ENCODE measurements around the gene LUC7L2.

The LUC7L2 gene

GRCh38 chr7:139389091-139389490 lies 29.4 kb downstream of the LUC7L2 start:
- no peak for TF ChIP-seq CTCF (IDR thresholded peaks at IDR 0.05; ENCODE audit: low read depth, low read length)
- DNase-seq: no peak
- Histone ChIP-seq H3K9me3 (no peaks in the 10 kb centered on the region), H3K4me1 (no peaks in the 10 kb centered on the region), H3K36me3 (peaks cover 72% of the 10 kb centered on the region), H3K4me3 (ENCODE audit: low read depth, low read length) (no peak overlapping the region), H3K27me3 (no peaks in the 10 kb centered on the region)

- Histone ChIP-seq H3K36me3 (peaks cover 67% of the 10 kb centered on the region), H3K27me3 (no peaks in the 10 kb centered on the region), H3K9me3 (no peaks in the 10 kb centered on the region), H3K4me3 (ENCODE audit: low read depth, low read length) (no peak overlapping the region), H3K4me1 (no peaks in the 10 kb centered on the region)
- no peak for DNase-seq
- TF ChIP-seq CTCF (IDR thresholded peaks at IDR 0.05; ENCODE audit: low read depth, low read length): no peak
These were observed 30.1 kb downstream of the LUC7L2 start for GRCh38 chr7:139389774-139390173.

- peaks cover 65% of the 10 kb centered on the region for H3K36me3 ChIP-seq
- no peak overlapping the region for H3K4me3 ChIP-seq (ENCODE audit: low read depth, low read length)
- TF ChIP-seq CTCF (IDR thresholded peaks at IDR 0.05; ENCODE audit: low read depth, low read length): no peak
These were observed 34.0 kb downstream of the LUC7L2 start for GRCh38 chr7:139393621-139394211.

GRCh38 chr7:139394540-139394939 lies 34.8 kb downstream of the LUC7L2 start:
- H3K36me3 ChIP-seq: peaks cover 65% of the 10 kb centered on the region
- H3K27me3 ChIP-seq: no peaks in the 10 kb centered on the region
- no peaks in the 10 kb centered on the region for H3K4me1 ChIP-seq
- H3K4me3 ChIP-seq (ENCODE audit: low read depth, low read length): no peak overlapping the region
- H3K9me3 ChIP-seq: no peaks in the 10 kb centered on the region
- no peak for DNase-seq
- TF ChIP-seq CTCF (IDR thresholded peaks at IDR 0.05; ENCODE audit: low read depth, low read length): no peak

More at GRCh38 chr7:139393621-139394211, 34.0 kb downstream of the LUC7L2 start:
- DNase-seq: no peak
- no peaks in the 10 kb centered on the region for H3K9me3 ChIP-seq
- no peaks in the 10 kb centered on the region for H3K27me3 ChIP-seq
- H3K4me1 ChIP-seq: no peaks in the 10 kb centered on the region

- TF ChIP-seq CTCF (IDR thresholded peaks at IDR 0.05; ENCODE audit: low read depth, low read length): no peak
- no peaks in the 10 kb centered on the region for H3K27me3 ChIP-seq
- no peak overlapping the region for H3K4me3 ChIP-seq (ENCODE audit: low read depth, low read length)
- H3K4me1 ChIP-seq: no peaks in the 10 kb centered on the region
- no peaks in the 10 kb centered on the region for H3K9me3 ChIP-seq
- peaks cover 67% of the 10 kb centered on the region for H3K36me3 ChIP-seq
- DNase-seq: no peak
These were observed 36.7 kb downstream of the LUC7L2 start for GRCh38 chr7:139396323-139396951.

GRCh38 chr7:139397192-139397591 lies 37.5 kb downstream of the LUC7L2 start:
- H3K36me3 ChIP-seq: peaks cover 68% of the 10 kb centered on the region
- TF ChIP-seq CTCF (IDR thresholded peaks at IDR 0.05; ENCODE audit: low read depth, low read length): no peak
- H3K27me3 ChIP-seq: no peaks in the 10 kb centered on the region
- H3K9me3 ChIP-seq: no peaks in the 10 kb centered on the region
- no peak for DNase-seq
- H3K4me3 ChIP-seq (ENCODE audit: low read depth, low read length): no peak overlapping the region
- no peaks in the 10 kb centered on the region for H3K4me1 ChIP-seq

All from BE2C (cell line).